Upper lobe of left lung (tissue), 4 donors: ENCODE results near the gene COL18A1.

Experiments used
- POLR2A ChIP-seq, 4 donors: fragments of 450-650 bp; IDR thresholded peaks; one replicate each; pipeline ENCODE4 v1.5.1; 2016 to 2017; ENCODE audit warnings: antibody characterized with exemption in 4 of 4, mild to moderate bottlenecking in 2 of 4
- POLR2AphosphoS5 ChIP-seq, 2 donors: sonication (generic); formaldehyde crosslinking; IDR thresholded peaks; one replicate each; pipeline ENCODE4 v1.5.1; 2017; ENCODE audit warnings: antibody characterized with exemption in 2 of 2
- TF ChIP-seq, protein P1 (sequence below), 6 experiments: fragments of 450-650 bp in 4 of 6; fragments of 200-600 bp in 2 of 6; sonication (generic) in 2 of 6; IDR thresholded peaks; one replicate each; pipeline ENCODE4 v1.5.1; 2016 to 2019; ENCODE audit warnings: antibody characterized with exemption in 6 of 6

DNA sequence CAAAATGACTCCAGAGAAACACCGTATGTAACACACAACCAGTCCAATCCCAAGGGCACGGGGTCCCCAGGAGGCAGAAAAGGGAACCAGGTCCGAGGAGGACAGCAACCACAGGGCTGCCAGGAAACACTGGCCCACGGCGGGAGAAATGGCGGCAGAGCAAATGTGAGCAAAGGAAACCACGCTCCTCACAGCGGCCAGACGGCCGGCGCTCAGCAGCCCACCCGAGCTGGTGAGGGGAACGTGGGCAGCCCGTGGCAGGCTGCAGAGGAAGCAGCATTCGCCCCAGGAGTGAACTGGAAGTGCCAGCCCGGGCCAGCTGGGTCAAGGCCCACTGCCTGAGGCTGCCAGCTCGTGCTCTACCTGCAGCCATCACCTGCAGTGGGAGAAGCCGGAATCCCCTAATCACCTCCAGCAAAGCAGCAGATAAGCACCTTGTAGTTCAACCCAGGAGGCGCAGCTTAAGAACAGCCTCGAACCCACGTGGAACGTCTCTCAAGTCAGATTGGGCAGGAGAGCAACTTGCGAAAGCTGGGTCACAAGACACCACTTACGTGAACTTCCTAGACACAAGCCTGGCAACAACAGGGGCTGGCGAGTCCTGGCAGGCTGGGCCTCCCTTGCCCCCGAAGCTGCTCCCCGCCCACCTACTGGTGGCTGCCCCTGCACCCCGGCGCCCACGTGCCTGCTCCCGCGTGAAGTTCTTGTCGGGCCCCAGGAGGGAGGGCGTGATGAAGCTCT is 130.5 kb downstream of the COL18A1 start:
- TF ChIP-seq, protein P1, sequence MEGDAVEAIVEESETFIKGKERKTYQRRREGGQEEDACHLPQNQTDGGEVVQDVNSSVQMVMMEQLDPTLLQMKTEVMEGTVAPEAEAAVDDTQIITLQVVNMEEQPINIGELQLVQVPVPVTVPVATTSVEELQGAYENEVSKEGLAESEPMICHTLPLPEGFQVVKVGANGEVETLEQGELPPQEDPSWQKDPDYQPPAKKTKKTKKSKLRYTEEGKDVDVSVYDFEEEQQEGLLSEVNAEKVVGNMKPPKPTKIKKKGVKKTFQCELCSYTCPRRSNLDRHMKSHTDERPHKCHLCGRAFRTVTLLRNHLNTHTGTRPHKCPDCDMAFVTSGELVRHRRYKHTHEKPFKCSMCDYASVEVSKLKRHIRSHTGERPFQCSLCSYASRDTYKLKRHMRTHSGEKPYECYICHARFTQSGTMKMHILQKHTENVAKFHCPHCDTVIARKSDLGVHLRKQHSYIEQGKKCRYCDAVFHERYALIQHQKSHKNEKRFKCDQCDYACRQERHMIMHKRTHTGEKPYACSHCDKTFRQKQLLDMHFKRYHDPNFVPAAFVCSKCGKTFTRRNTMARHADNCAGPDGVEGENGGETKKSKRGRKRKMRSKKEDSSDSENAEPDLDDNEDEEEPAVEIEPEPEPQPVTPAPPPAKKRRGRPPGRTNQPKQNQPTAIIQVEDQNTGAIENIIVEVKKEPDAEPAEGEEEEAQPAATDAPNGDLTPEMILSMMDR (IDR thresholded peaks at IDR 0.05) = peak in 1 of 6 experiments; percentile 6
- TF ChIP-seq POLR2A (IDR thresholded peaks at IDR 0.05) (peak in 1 of 4 donors; percentile 55), POLR2AphosphoS5 (IDR thresholded peaks at IDR 0.05) (peak in 1 of 2 donors; percentile 33)
